Tibial nerve (tissue), 4 donors: Measurements from ENCODE around the gene HECTD2. TPM values are rescaled to one million over a fixed set of nuclear protein-coding genes. Genes with fewer than 3 reads are reported as not detected.
A peak's percentile ranks its signal among the peaks of the same experiment; 100 is the strongest.
"Not testable (repeated sequence)": the region's sequence is repeated elsewhere in the genome, so short reads cannot be mapped to it uniquely, and the experiment has no call there.

Experiments
- DNase-seq, 2 donors: peaks; one replicate each; pipeline ENCODE4 v3.0.0-alpha.2; 2019; ENCODE audit warnings: low spot score in 2 of 2
- H3K27ac ChIP-seq, 4 donors: fragments of 200-600 bp; sonication (generic) in 3 of 4; one replicate each; pipeline ENCODE4 v1.5.1; 2017 to 2019; ENCODE audit warnings: mild to moderate bottlenecking in 1 of 4
- H3K27me3 ChIP-seq, 2 donors: fragments of 200-600 bp; sonication (generic) in 1 of 2; one replicate each; pipeline versions ENCODE4 v1.5.1 to v1.6.0; 2017 to 2019
- H3K36me3 ChIP-seq, 3 donors: fragments of 200-600 bp; sonication (generic); one replicate each; pipeline ENCODE4 v1.5.1; 2018 to 2019
- H3K4me1 ChIP-seq, 4 donors: fragments of 200-600 bp; sonication (generic) in 3 of 4; one replicate each; pipeline ENCODE4 v1.5.1; 2017 to 2019
- H3K4me3 ChIP-seq, 4 donors: fragments of 200-600 bp; sonication (generic) in 3 of 4; one replicate each; pipeline ENCODE4 v1.5.1; 2017 to 2019; ENCODE audit warnings: mild to moderate bottlenecking in 1 of 4, moderate library complexity in 1 of 4
- H3K9me3 ChIP-seq, 4 donors: fragments of 200-600 bp; sonication (generic) in 3 of 4; one replicate each; pipeline ENCODE4 v1.5.1; 2017 to 2019
- CTCF ChIP-seq, 5 experiments: fragments of 200-600 bp in 3 of 5; fragments of 450-650 bp in 2 of 5; sonication (generic) in 3 of 5; IDR thresholded peaks; one replicate each; pipeline ENCODE4 v1.5.1; 2016 to 2019; ENCODE audit warnings: antibody characterized with exemption in 5 of 5, mild to moderate bottlenecking in 3 of 5, moderate library complexity in 2 of 5
- EP300 ChIP-seq, 2 donors: sonication (generic); formaldehyde crosslinking; IDR thresholded peaks; one replicate each; pipeline ENCODE4 v1.6.1; 2017; ENCODE audit warnings: antibody characterized with exemption in 2 of 2, mild to moderate bottlenecking in 1 of 2
- POLR2A ChIP-seq, 2 donors: fragments of 450-650 bp; IDR thresholded peaks; one replicate each; pipeline ENCODE4 v1.6.1; 2017; ENCODE audit warnings: antibody characterized with exemption in 2 of 2, mild to moderate bottlenecking in 2 of 2, moderate library complexity in 2 of 2
- WGBS, 2 donors: methylation state at CpG; one replicate each; pipeline ENCODE4 v1.1.5; 2018; 5-methylcytosine and 5-hydroxymethylcytosine counted together
- total RNA-seq, 4 donors: library from RNA; depleted of rRNA; stranded (reverse); fragments of >200 nt; gene quantifications; one replicate each; pipeline ENCODE4 v1.1.0, GENCODE V29; 2016

Gene HECTD2
- total RNA-seq, 4 donors from 2014 or later = 23.5 to 33.4 (median 26.1) TPM

GRCh38 chr10:91381257-91381891 lies 28.8 kb upstream of the HECTD2 start:
- Histone ChIP-seq H3K9me3 (no peaks in the 10 kb centered on the region), H3K27ac (no peak overlapping the region), H3K27me3 (no peaks in the 10 kb centered on the region), H3K4me1 (peaks cover 0 to 4% (median 0%) of the 10 kb centered on the region in 4 donors), H3K36me3 (no peaks in the 10 kb centered on the region), H3K4me3 (no peak overlapping the region)
- TF ChIP-seq CTCF (IDR thresholded peaks at IDR 0.05) = no peak
- no peak for TF ChIP-seq EP300 (IDR thresholded peaks at IDR 0.05)
- TF ChIP-seq POLR2A (IDR thresholded peaks at IDR 0.05) = no peak
- 26 to 27% methylated on average over 9 of the region's 9 CpGs for WGBS, 2 donors
- DNase-seq = no peak

GRCh38 chr10:91385306-91386085 lies 24.6 kb upstream of the HECTD2 start:
- Histone ChIP-seq H3K9me3 (no peaks in the 10 kb centered on the region), H3K4me1 (peaks cover 0 to 9% (median 0%) of the 10 kb centered on the region in 4 donors), H3K4me3 (no peak overlapping the region), H3K27ac (no peak overlapping the region), H3K27me3 (no peaks in the 10 kb centered on the region), H3K36me3 (no peaks in the 10 kb centered on the region)
- 84 to 86% methylated on average over 9 of the region's 9 CpGs for WGBS, 2 donors
- TF ChIP-seq EP300 (IDR thresholded peaks at IDR 0.05) (no peak), POLR2A (IDR thresholded peaks at IDR 0.05) (no peak), CTCF (IDR thresholded peaks at IDR 0.05) (no peak)
- no peak for DNase-seq

- no peak overlapping the region for H3K27ac ChIP-seq
- H3K36me3 ChIP-seq = no peaks in the 10 kb centered on the region
- no peak for TF ChIP-seq POLR2A (IDR thresholded peaks at IDR 0.05)
- TF ChIP-seq CTCF (IDR thresholded peaks at IDR 0.05) = peak; percentile 53 to 66 (median 61)
- H3K9me3 ChIP-seq = no peaks in the 10 kb centered on the region
- DNase-seq = peak in 1 of 2 donors; percentile 56
- 18 to 23% methylated on average over 8 of the region's 8 CpGs for WGBS, 2 donors
- no peak overlapping the region for H3K4me3 ChIP-seq
- peaks cover 0 to 5% (median 0%) of the 10 kb centered on the region in 4 donors for H3K4me1 ChIP-seq
- no peaks in the 10 kb centered on the region for H3K27me3 ChIP-seq
These were observed 20.3 kb upstream of the HECTD2 start for GRCh38 chr10:91389636-91390512.

- H3K27me3 ChIP-seq, H3K27ac ChIP-seq, H3K4me1 ChIP-seq, H3K9me3 ChIP-seq, DNase-seq, H3K36me3 ChIP-seq, H3K4me3 ChIP-seq: not testable (repeated sequence)
- 90 to 97% methylated on average over 3 of the region's 3 CpGs for WGBS, 2 donors
These were observed 19.7 kb upstream of the HECTD2 start for GRCh38 chr10:91390513-91390825.

GRCh38 chr10:91391920-91392319 lies 18.2 kb upstream of the HECTD2 start:
- peaks cover 0 to 5% (median 0%) of the 10 kb centered on the region in 4 donors for H3K4me1 ChIP-seq
- no peak for DNase-seq
- no peaks in the 10 kb centered on the region for H3K36me3 ChIP-seq
- no peak overlapping the region for H3K27ac ChIP-seq
- H3K27me3 ChIP-seq = no peaks in the 10 kb centered on the region
- no peaks in the 10 kb centered on the region for H3K9me3 ChIP-seq
- 91 to 96% methylated on average over 1 of the region's 1 CpG for WGBS, 2 donors
- TF ChIP-seq POLR2A (IDR thresholded peaks at IDR 0.05) (no peak), EP300 (IDR thresholded peaks at IDR 0.05) (no peak), CTCF (IDR thresholded peaks at IDR 0.05) (no peak)
- no peak overlapping the region for H3K4me3 ChIP-seq
